ENCODE data around the gene NAP1L1.

GRCh38 chr12:76040461-76040860 lies 44.0 kb downstream of the NAP1L1 start:
- TF ChIP-seq GATA2 (IDR thresholded peaks at IDR 0.05; ENCODE audit: low read depth, low read length) (no peak), GATA3 (IDR thresholded peaks at IDR 0.05; ENCODE audit: low read depth, low read length) (no peak)
